Panc1 (cell line): ENCODE data around the gene SLC9A9. TPM values are rescaled to one million over a fixed set of nuclear protein-coding genes. Genes with fewer than 3 reads are reported as not detected.

ENCODE experiments used
- ATAC-seq: fragments of 200-7000 bp; cut with Tn5 transposase; 2 replicates; pipeline ENCODE4 v1.9.1; 2020; ENCODE audit warnings: mild to moderate bottlenecking, moderate library complexity
- BruUV-seq: library from RNA; stranded (reverse); fragments of 400-500 nt; replicated peaks from 2 replicates; lab custom pipeline; 2021; lab: Mats Ljungman, UMichigan
- CTCF ChIA-PET: fragments of 300-600 bp; sonication (Branson Sonifier 250); formaldehyde crosslinking; loops from one replicate; lab custom pipeline; 2022; ENCODE audit warnings: antibody characterized with exemption; lab: Charles Lee
- POLR2A ChIA-PET: fragments of 300-600 bp; sonication (Branson Sonifier 250); formaldehyde crosslinking; loops from one replicate; lab custom pipeline; 2022; ENCODE audit warnings: antibody characterized with exemption; lab: Charles Lee
- DNase-seq: peaks from one replicate; pipeline ENCODE4 v3.0.0-alpha.2; 2010; ENCODE audit warnings: low read depth, low spot score
- H3K27ac ChIP-seq: 2 replicates; pipeline ENCODE4 v1.5.1; 2011; ENCODE audit warnings: mild to moderate bottlenecking, low read length, inconsistent platforms
- H3K27me3 ChIP-seq: fragments of 200-500 bp; sonication (Bioruptor generic); 2 replicates; pipeline ENCODE4 v1.6.0; 2014; ENCODE audit warnings: low read length, inconsistent platforms; ENCODE audit not compliant: control insufficient read depth, insufficient read depth
- H3K36me3 ChIP-seq: fragments of 200-500 bp; sonication (Bioruptor generic); 2 replicates; pipeline ENCODE4 v1.5.1; 2014; ENCODE audit warnings: inconsistent platforms, mild to moderate bottlenecking, low read length, moderate library complexity; ENCODE audit not compliant: control insufficient read depth, insufficient read depth
- H3K4me1 ChIP-seq: 2 replicates; pipeline ENCODE4 v1.5.1; 2011; ENCODE audit warnings: inconsistent platforms, mild to moderate bottlenecking, low read length, moderate library complexity; ENCODE audit not compliant: control insufficient read depth, insufficient read depth
- H3K4me3 ChIP-seq, 2 experiments: 2 replicates each; pipeline ENCODE4 v1.5.1; 2011 to 2012; ENCODE audit warnings: low read depth in 2 of 2, low read length in 2 of 2, mild to moderate bottlenecking in 2 of 2, inconsistent platforms in 1 of 2, moderate library complexity in 1 of 2
- H3K9me3 ChIP-seq: fragments of 200-500 bp; sonication (Bioruptor generic); 2 replicates; pipeline ENCODE4 v1.5.1; 2014; ENCODE audit warnings: low read depth, mild to moderate bottlenecking, inconsistent platforms, low read length, moderate library complexity; ENCODE audit not compliant: control insufficient read depth, insufficient read depth
- POLR2AphosphoS5 ChIP-seq: IDR thresholded peaks from 2 replicates; pipeline ENCODE4 v1.6.1; 2012; ENCODE audit warnings: mild to moderate bottlenecking, low read depth, low read length, moderate library complexity
- REST ChIP-seq, 2 experiments: IDR thresholded peaks; 2 replicates each; pipeline ENCODE4 v1.6.1; 2011 to 2012; ENCODE audit warnings: low read depth in 2 of 2, control low read depth in 1 of 2, low read length in 1 of 2, mild to moderate bottlenecking in 1 of 2, moderate library complexity in 1 of 2; ENCODE audit not compliant: insufficient read depth in 1 of 2
- SIN3A ChIP-seq: IDR thresholded peaks from 2 replicates; pipeline ENCODE4 v1.6.1; 2012; ENCODE audit warnings: low read depth, mild to moderate bottlenecking, low read length, moderate library complexity, borderline replicate concordance; ENCODE audit not compliant: insufficient read depth
- TCF7L2 ChIP-seq: IDR thresholded peaks from 2 replicates; pipeline ENCODE4 v1.6.1; 2011; ENCODE audit warnings: mild to moderate bottlenecking, low read depth, low read length, inconsistent platforms
- in situ Hi-C: cut with HindIII; loops from 2 replicates; pipeline ENCODE4 v1.10.0; 2016; ENCODE audit warnings: low sequenced_read_pairs, low pct_unique_long_range_greater_than_20kb
- intact Hi-C: fragments of 100-400 bp; cut with micrococcal nuclease; formaldehyde crosslinking; loops from one replicate; pipeline ENCODE4 v1.10.0; 2022; ENCODE audit not compliant: unreplicated experiment
- total RNA-seq: library from RNA; stranded (reverse); gene quantifications from one replicate; pipeline ENCODE4 v1.2.1, GENCODE V29; 2021; ENCODE audit not compliant: unreplicated experiment
- TF ChIP-seq, protein P1 (sequence below): fragments of 450-650 bp; IDR thresholded peaks from 2 replicates; pipeline ENCODE4 v1.5.1; 2017; ENCODE audit warnings: mild to moderate bottlenecking

The SLC9A9 gene
- total RNA-seq, 1 experiment from 2014 or later: not detected

DNA sequence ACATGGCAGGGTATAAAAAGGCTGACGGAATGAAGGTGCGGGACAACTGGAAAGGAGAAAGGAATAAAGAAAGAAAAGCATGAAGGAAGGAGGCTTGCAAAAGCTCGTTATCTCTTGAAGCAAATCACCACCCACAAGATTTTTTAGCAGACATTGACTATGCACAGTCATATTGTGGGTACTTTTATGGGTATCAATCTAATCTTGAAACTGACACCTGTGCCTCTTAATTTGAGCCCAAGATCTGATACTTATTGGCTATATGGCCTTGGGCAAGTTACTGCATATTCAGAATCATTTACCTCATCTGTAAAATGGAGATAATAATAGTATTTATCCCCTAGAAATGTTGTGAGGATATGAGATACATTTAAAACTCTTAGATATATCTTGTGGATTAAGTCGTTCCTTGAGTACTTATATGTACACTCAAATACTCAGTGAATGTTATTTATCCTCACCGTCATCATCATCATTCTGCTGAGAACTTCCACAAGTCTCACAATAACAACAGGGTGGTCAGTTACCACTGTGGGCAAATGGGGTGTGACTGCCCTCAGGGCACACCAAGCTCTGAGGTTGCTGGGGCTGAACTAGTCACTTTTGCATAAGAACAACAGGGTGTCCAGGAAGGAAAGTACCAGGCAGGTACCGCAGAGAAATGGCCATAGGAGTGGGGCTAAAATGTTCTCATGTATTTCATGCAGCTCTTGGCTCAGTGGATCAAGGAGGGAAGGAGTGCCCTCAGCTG is 266.1 kb downstream of the SLC9A9 start:
- in situ Hi-C loops: no loop called here
- intact Hi-C loops: no loop called here
- Histone ChIP-seq H3K4me1 (no peaks in the 10 kb centered on the region), H3K27me3 (no peaks in the 10 kb centered on the region; the same call in 1 of the 2 replicates), H3K4me3 (no peak overlapping the region), H3K27ac (no peak overlapping the region), H3K36me3 (no peaks in the 10 kb centered on the region), H3K9me3 (no peaks in the 10 kb centered on the region)
- TF ChIP-seq, protein P1, sequence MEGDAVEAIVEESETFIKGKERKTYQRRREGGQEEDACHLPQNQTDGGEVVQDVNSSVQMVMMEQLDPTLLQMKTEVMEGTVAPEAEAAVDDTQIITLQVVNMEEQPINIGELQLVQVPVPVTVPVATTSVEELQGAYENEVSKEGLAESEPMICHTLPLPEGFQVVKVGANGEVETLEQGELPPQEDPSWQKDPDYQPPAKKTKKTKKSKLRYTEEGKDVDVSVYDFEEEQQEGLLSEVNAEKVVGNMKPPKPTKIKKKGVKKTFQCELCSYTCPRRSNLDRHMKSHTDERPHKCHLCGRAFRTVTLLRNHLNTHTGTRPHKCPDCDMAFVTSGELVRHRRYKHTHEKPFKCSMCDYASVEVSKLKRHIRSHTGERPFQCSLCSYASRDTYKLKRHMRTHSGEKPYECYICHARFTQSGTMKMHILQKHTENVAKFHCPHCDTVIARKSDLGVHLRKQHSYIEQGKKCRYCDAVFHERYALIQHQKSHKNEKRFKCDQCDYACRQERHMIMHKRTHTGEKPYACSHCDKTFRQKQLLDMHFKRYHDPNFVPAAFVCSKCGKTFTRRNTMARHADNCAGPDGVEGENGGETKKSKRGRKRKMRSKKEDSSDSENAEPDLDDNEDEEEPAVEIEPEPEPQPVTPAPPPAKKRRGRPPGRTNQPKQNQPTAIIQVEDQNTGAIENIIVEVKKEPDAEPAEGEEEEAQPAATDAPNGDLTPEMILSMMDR: no peak
- no peak for TF ChIP-seq TCF7L2
- TF ChIP-seq POLR2AphosphoS5: no peak
- no peak for TF ChIP-seq SIN3A
- TF ChIP-seq REST (IDR thresholded peaks at IDR 0.05; ENCODE audit: insufficient read depth in 1 of 2, low read depth in 2 of 2, low read length in 1 of 2): no peak
- ATAC-seq: no peak
- CTCF ChIA-PET: no interaction called here
- no peak for DNase-seq
- POLR2A ChIA-PET: no interaction called here
- no TSS peak for BruUV-seq

DNA sequence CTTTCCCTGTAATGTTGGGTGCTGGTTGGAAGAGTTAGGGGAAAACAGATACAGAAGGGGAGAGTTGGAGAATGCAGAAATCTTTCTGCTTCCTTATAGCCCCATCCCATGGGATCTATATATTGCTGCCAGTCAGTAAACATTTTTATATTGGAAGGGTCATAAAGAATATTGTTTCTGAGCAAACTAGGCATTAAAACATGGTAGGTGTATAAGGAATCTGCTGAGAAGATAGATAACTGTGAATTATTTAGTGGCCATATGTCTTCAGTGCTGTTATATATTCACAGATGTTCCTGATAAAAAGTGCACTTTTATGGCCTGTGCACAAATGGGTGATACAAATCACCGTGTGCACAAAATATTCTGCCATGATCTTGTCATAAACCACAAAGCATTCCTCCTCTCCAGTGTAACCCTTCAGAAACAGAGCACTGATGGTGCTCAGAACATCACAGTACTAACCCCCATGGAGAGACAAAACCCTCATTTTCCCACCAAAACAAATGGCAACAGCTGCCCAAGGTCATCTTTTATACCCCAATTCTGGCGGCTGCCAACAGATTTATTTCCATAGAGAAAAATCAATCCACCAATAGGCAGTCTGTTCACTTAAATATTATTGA is 269.3 kb downstream of the SLC9A9 start:
- in situ Hi-C loops: no loop called here
- DNase-seq (no peak), ATAC-seq (no peak)
- TF ChIP-seq SIN3A (no peak), REST (IDR thresholded peaks at IDR 0.05; ENCODE audit: insufficient read depth in 1 of 2, low read depth in 2 of 2, low read length in 1 of 2) (no peak), TCF7L2 (no peak), POLR2AphosphoS5 (no peak)
- H3K9me3 ChIP-seq: no peaks in the 10 kb centered on the region
- intact Hi-C loops: no loop called here
- H3K4me3 ChIP-seq: no peak overlapping the region
- no TSS peak for BruUV-seq
- no peaks in the 10 kb centered on the region; the same call in 1 of the 2 replicates for H3K27me3 ChIP-seq
- H3K36me3 ChIP-seq: no peaks in the 10 kb centered on the region
- CTCF ChIA-PET: no interaction called here
- POLR2A ChIA-PET: no interaction called here
- H3K4me1 ChIP-seq: no peaks in the 10 kb centered on the region
- H3K27ac ChIP-seq: no peak overlapping the region
